Upper lobe of right lung (tissue), 1 donor: ENCODE data around the gene TRIM40. TPM values are rescaled to one million over a fixed set of nuclear protein-coding genes. Genes with fewer than 3 reads are reported as not detected.

ENCODE experiments used
- ATAC-seq: fragments of 200-7000 bp; cut with Tn5 transposase; one replicate; pipeline ENCODE4 v1.9.1; 2020; ENCODE audit warnings: mild to moderate bottlenecking, moderate library complexity
- DNase-seq: peaks from one replicate; pipeline ENCODE4 v3.0.0-alpha.2; 2020
- H3K27ac ChIP-seq: fragments of 200-600 bp; one replicate; pipeline ENCODE4 v1.8.0; 2022
- H3K27me3 ChIP-seq: fragments of 200-600 bp; one replicate; pipeline ENCODE4 v1.8.0; 2022; ENCODE audit warnings: mild to moderate bottlenecking
- H3K36me3 ChIP-seq: fragments of 200-600 bp; one replicate; pipeline ENCODE4 v1.8.0; 2022
- H3K4me1 ChIP-seq: fragments of 200-600 bp; one replicate; pipeline ENCODE4 v1.8.0; 2022
- H3K4me3 ChIP-seq: fragments of 200-600 bp; one replicate; pipeline ENCODE4 v1.8.0; 2022; ENCODE audit warnings: mild to moderate bottlenecking
- H3K9me3 ChIP-seq: fragments of 200-600 bp; one replicate; pipeline ENCODE4 v1.8.0; 2022
- CTCF ChIP-seq: fragments of 200-600 bp; IDR thresholded peaks from one replicate; pipeline ENCODE4 v1.8.0; 2022; ENCODE audit warnings: antibody characterized with exemption
- intact Hi-C: fragments of 100-400 bp; cut with DNase I; formaldehyde crosslinking; loops from one replicate; pipeline ENCODE4 v1.11.0; 2022
- total RNA-seq: library from RNA; stranded (reverse); fragmentation: NEBNext Ultra II Directional; extraction: Animal tissue kit (Norgen Biotek cat#: 25700); gene quantifications from one replicate; pipeline ENCODE4 v1.2.1, GENCODE V29; 2021
- donor health status: DM: no; HTN: yes; CAD: no; lungs with severe emphysema.

TRIM40 gene
- total RNA-seq, 1 donor from 2014 or later = not detected

GRCh38 chr6:30180145-30180544 lies 44.2 kb downstream of the TRIM40 start:
- Histone ChIP-seq H3K4me1 (no peaks in the 10 kb centered on the region), H3K27ac (no peak overlapping the region), H3K4me3 (no peak overlapping the region), H3K27me3 (peaks cover 16% of the 10 kb centered on the region), H3K36me3 (peaks cover 7% of the 10 kb centered on the region), H3K9me3 (no peaks in the 10 kb centered on the region)
- no peak for TF ChIP-seq CTCF
- intact Hi-C loops = no loop called here
- ATAC-seq = no peak
- DNase-seq = no peak

GRCh38 chr6:30184417-30185031 lies 48.6 kb downstream of the TRIM40 start:
- Histone ChIP-seq H3K27ac (no peak overlapping the region), H3K4me1 (no peaks in the 10 kb centered on the region), H3K9me3 (no peaks in the 10 kb centered on the region), H3K4me3 (no peak overlapping the region), H3K36me3 (peaks cover 44% of the 10 kb centered on the region), H3K27me3 (peaks cover under 1% of the 10 kb centered on the region)
- ATAC-seq = peak; percentile 50
- intact Hi-C loops = no loop called here
- DNase-seq = no peak
- TF ChIP-seq CTCF = no peak

GRCh38 chr6:30185846-30186484 lies 50.0 kb downstream of the TRIM40 start:
- no peak overlapping the region for H3K27ac ChIP-seq
- ATAC-seq = peak; percentile 28

GRCh38 chr6:30188541-30188940 lies 52.6 kb downstream of the TRIM40 start:
- no peaks in the 10 kb centered on the region for H3K4me1 ChIP-seq
- H3K9me3 ChIP-seq = no peaks in the 10 kb centered on the region
- no peak overlapping the region for H3K27ac ChIP-seq
- intact Hi-C loops = no loop called here
- no peak overlapping the region for H3K4me3 ChIP-seq
- no peak for ATAC-seq
- no peaks in the 10 kb centered on the region for H3K27me3 ChIP-seq
- no peak for DNase-seq
- TF ChIP-seq CTCF = no peak
- H3K36me3 ChIP-seq = peaks cover 82% of the 10 kb centered on the region

More at GRCh38 chr6:30185846-30186484, 50.0 kb downstream of the TRIM40 start:
- Histone ChIP-seq H3K4me1 (no peaks in the 10 kb centered on the region), H3K9me3 (no peaks in the 10 kb centered on the region), H3K4me3 (no peak overlapping the region), H3K36me3 (peaks cover 59% of the 10 kb centered on the region), H3K27me3 (no peaks in the 10 kb centered on the region)
- no peak for TF ChIP-seq CTCF
- intact Hi-C loops = no loop called here
- DNase-seq = no peak

GRCh38 chr6:30192076-30192475 lies 56.1 kb downstream of the TRIM40 start:
- no peaks in the 10 kb centered on the region for H3K27me3 ChIP-seq
- H3K4me3 ChIP-seq = no peak overlapping the region
- no peaks in the 10 kb centered on the region for H3K4me1 ChIP-seq
- no peaks in the 10 kb centered on the region for H3K9me3 ChIP-seq
- peaks cover 91% of the 10 kb centered on the region for H3K36me3 ChIP-seq
- intact Hi-C loops = no loop called here
- no peak overlapping the region for H3K27ac ChIP-seq
- TF ChIP-seq CTCF = no peak
- peak; percentile 20 for ATAC-seq
- no peak for DNase-seq
